Activated CD8-positive, alpha-beta memory T cell treated with anti-CD3 and anti-CD28 coated beads, Interleukin-2, amount 50 U/mL, for 1 hour (primary cell): ENCODE results near the gene OSM.
"Not testable (repeated sequence)": the region's sequence is repeated elsewhere in the genome, so short reads cannot be mapped to it uniquely, and the experiment has no call there.

Experiments used
- DNase-seq: peaks from one replicate; pipeline ENCODE4 v3.0.0-alpha.2; 2020; ENCODE audit errors: extremely low read depth

Gene OSM

GRCh38 chr22:30245181-30245984, 21.3 kb downstream of the OSM start:
- DNase-seq, result no peak

DNA sequence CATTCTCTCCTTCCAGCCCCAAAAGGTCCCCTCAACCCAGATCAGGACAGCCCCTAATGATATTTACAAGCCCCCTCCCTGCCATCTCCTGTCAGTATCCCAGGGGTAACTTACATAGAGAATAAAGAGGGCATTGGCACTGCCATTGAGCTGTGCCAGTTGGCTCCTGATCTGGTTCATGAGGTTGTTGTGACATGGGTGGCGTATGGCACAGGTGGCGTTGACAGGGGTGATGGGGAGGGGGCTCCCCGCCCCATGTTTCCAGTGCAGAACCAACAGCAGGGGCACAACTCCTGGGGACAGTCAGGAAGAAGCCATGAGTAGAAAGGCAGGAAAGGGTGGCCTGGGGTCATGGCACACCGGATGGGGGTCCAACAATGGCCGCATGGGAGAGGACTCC, 22.0 kb downstream of the OSM start:
- no peak for DNase-seq

- DNase-seq, result no peak
Observed at GRCh38 chr22:30244066-30244465, 22.6 kb downstream of the OSM start.

- no peak for DNase-seq
Observed at GRCh38 chr22:30243661-30244060, 23.0 kb downstream of the OSM start.

DNA sequence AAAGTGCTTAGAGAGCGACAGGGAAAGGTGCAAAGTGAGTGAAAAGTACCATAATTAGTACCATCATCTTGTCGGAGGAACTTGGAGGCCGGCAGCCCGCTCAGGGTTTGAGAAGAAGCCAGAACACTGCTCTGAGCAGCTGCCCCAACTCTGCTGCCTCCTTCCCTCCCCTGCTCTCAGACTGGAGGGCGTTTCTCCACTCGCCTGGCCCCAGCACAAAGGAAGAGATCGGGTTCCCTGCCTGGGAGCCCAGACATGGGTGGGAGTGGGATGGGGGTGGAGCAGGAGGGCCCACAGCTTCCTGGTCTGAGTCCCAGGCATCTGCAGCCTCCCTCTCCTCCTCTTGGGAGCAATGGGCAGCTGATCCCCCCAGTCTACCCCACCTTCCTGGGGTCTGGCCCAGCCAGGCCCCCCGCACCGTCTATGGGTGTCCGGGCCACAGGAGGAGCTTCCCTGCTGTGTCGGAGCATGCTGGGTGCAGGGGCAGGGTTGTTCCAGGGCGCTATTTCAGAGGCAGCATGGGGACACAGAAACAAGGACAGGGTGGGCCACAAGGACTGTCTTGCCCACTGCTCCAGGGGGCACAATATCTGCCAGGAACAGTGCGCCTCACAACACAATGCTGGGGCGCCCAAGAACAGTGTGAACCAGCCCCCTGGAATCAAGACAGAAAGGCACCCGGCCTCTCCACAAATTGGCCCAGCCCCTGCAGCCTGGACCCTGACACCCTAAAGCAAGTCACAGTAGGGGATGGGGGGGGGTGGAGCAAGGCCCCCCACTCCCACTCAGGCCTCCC, 24.9 kb downstream of the OSM start:
- no peak for DNase-seq

DNA sequence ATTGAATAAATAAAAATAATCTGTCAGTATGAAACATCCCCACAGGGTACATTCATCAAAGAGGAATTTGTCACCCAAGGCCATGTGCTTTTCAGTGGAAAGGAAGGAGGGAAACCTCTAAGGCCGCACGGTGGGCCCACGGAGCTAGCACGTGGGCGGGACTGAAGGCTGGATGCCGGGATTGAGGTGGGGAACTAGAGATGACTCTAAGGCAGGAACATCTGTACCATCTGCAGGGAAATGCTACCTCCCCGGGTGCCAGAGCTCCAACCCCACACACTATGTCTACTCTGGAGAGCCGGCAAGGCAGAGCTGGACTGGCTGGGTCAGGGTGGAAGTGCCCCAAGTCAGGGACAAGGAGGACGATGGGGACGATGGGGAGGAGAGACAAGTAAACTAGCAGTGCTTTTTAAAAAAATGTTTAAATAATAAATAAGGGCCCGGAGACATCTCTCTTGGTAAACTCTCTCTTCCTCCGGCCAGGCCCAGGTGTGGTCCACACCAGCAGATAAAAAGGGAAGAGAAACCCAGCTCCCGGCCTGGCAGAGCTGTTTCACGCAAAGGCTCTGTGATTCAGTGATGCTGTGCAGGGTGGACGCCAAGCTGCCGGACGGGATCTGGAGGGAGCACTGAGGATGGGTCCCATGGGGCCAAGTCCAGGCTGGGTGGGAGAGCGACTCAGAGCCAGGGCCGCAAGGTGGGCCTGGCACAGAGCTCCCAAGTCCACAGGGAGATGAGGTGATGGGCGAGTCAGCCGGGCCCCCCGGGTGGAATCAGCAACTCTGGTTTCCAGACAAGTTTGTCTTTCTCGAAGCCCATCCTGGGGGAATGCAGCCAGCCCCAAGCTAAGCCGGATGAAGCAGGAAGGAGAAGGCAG, 25.9 kb downstream of the OSM start:
- DNase-seq, result no peak

- no peak for DNase-seq
Observed at GRCh38 chr22:30239488-30240405, 26.9 kb downstream of the OSM start.

DNA sequence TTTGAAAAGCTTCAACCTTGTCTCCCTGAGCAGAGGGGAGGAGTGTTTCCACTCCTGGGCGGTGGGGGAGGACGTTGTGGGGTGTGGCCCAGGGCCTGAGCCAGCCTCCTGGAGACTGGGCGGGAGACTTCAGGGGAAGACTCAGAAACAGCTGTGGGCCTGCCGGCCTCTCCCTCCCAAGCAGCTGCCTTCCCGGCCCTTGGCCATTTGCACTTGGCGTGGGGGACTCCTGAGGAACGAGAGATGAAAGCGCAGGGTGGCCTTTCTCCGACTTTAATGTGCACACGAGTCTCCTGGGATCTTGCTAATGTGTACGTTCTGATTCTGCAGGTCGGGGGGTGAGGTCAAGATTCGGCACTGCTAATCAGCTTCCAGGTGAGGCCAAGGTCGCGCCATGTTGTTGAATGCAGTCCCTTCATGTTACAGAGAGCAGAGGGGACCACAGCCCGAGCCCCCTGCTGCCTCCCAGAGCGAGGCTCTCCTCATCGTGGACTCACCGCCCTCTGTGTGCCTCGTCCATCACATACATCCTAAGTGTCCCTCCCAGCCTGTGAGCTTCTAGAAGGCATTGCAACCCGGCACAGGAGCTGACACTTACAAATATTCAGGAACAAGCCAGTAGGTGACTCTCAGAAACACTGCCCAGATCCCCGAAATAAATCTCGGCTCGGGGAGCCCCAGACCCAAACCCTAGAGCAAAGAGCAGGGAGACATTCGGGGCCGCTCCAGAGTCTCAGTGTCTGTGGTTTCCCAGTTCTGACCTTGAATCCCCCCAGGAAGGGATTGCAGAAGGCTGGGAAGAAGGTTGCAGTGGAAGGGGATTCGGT, 27.8 kb downstream of the OSM start:
- DNase-seq, result no peak

GRCh38 chr22:30238136-30238535, 28.5 kb downstream of the OSM start:
- DNase-seq, result no peak

DNA sequence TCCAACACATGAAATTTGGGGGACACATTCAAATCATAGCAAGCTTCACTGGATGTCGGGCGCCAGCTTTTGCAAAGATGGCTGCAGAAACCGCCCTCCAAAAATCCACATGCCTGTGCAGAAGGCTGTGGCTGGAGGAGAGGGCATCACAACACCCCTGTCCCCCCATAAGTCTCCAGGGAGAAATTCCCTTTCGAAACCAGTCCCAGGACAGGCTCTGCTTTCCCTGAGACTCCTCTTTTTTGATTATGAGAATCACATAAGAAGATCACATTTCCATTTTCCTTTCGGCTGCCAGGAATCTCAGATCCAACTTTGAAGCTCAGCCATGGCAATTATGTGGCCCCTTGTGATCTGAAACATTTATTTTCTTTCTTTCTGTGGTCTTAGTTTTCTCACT, 29.8 kb downstream of the OSM start:
- DNase-seq, result no peak

DNA sequence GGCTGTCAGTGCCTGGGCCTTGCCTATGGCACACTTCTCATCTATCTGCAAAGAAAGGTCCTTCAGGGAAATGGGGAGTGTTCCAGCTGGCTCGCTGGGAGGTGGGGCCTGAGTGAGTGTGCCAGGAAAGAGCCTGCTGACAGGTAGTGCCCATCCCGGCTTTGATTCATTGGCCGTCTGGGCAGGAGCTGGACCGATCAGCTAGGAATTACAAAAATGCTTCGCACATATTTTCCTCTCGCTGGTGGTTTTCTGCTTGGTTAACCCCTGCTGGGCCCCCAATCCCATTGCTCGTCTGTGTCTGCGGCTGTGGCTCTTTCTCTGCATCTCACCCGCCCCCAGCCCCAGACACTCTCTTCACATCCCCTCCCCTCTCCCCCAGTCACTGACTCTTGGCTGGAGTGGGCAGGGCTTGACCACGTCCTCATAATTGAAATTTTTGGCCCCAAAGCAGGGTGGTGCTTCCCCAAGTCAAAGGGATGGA, 30.9 kb downstream of the OSM start:
- no peak for DNase-seq

DNA sequence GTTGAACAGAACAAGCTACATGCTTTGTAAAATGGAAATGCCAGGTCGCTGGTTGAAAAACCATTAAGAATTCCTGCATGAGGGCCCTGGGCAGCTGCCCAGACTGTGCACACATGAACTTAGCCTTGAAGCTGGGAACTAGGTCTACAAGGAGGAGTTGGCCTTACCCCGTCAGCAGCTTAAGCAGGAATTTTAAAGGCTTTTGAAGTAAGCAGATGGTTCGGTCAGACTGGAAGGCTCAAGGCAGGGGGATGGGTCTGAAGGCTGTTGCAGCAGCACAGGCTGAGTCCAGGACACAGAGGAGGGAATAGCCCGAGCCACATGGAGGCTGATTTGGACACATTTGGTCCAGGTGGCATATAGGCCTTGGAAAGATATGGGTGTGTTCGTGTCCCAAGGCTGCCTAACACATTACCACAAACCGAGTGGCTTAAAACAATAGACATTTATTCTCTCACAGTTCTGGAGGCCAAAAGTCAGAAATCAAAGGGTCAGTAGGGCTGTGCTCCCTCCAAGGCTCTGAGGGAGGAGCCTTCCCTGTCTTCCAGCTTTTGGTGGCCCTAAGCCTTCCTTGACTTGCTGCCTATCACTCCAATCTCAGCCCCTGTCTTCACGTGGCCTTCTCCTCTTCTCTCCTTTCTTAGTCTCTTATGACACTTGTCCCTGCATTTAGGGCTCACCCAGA, 31.7 kb downstream of the OSM start:
- no peak for DNase-seq

DNA sequence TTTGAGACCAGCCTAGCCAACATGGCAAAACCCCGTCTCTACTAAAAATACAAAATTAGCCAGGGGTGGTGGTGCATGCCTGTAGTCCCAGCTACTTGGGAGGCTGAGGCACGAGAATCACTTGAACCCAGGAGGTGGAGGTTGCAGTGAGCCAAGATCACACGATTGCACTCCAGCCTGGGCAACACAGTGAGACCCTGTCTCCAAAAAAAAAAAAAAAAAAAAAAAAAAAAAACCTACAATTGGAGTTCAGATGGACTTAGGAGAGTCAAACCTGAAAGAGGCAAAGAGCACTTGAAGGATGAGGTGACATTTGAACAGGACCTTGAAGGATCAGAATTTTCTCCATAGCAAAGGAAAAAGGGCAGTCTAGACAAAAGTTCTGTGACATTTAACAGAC, 32.3 kb downstream of the OSM start:
- not testable (repeated sequence) for DNase-seq

GRCh38 chr22:30233582-30233981, 33.1 kb downstream of the OSM start:
- DNase-seq, result no peak

GRCh38 chr22:30232716-30233218, 33.9 kb downstream of the OSM start:
- DNase-seq, result no peak

GRCh38 chr22:30230787-30231461, 35.7 kb downstream of the OSM start:
- no peak for DNase-seq

GRCh38 chr22:30230330-30230729, 36.3 kb downstream of the OSM start:
- no peak for DNase-seq

DNA sequence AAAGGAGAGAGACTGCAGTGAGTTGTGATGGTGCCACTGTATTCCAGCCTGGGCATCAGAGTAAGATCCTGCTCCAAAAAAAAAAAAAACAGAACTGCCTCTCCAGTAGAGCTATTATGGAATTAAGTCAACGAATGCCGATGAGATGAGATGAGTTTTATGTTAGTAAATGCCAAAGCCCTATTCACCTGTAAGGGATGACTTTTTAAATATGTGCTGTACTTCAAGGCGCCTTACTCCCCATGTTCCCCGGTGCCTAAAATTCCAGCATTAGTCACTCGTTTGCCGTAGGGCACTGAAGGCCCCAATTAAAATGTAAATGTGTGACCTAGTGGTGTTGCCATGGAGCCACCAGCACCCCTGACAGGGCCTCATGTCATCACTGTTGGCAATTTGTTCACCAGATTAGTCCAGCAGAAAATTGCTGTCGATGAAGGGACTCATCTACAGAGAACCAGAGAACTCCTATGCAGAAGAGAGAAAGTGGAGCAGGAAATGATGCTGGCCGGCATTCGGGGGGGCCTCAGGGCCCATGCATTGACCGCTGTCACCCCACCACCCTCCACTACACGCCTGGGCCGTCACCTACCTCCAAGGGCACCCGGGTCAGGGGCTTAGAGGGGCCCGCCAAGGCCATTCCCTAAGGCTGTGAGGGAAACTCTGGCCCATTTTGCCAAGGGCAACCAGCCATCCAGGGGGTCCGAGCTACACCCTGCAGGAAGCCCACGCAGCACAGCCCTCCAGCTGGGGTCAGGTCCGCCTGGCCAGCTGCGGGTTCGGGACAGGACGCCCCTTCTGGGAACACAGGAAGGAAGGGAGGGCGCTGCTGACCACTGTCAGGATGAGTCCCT, 37.9 kb downstream of the OSM start:
- no peak for DNase-seq
